GM18511 (cell line): Measurements from ENCODE around the gene C17orf78.
"Not testable (repeated sequence)": the region's sequence is repeated elsewhere in the genome, so short reads cannot be mapped to it uniquely, and the experiment has no call there.

Experiments used
- ATAC-seq: cut with Tn5 transposase; IDR thresholded peaks from one replicate; pipeline ENCODE4 v1.9.1; 2021; ENCODE audit warnings: mild to moderate bottlenecking, moderate library complexity; ENCODE audit not compliant: unreplicated experiment

The C17orf78 gene

GRCh38 chr17:37430051-37430627 lies 54.4 kb downstream of the C17orf78 start:
- no peak for ATAC-seq

GRCh38 chr17:37432671-37433070 lies 56.9 kb downstream of the C17orf78 start:
- ATAC-seq = no peak

- no peak for ATAC-seq
Observed at GRCh38 chr17:37438141-37438540, 62.4 kb downstream of the C17orf78 start.

- ATAC-seq = no peak
Observed at GRCh38 chr17:37440424-37440823, 64.6 kb downstream of the C17orf78 start.

GRCh38 chr17:37441369-37442014 lies 65.7 kb downstream of the C17orf78 start:
- not testable (repeated sequence) for ATAC-seq
